ENCODE results near the gene NHSL2.

Gene NHSL2

GRCh38 chrX:72028701-72029470, 118.2 kb downstream of the NHSL2 start:
- peak overlapping the region in 1 of 2 experiments; percentile 73 for H3K18ac ChIP-seq (ENCODE audit: low read depth in 1 of 2, low read length in 2 of 2)
- no peak overlapping the region for H2BK120ac ChIP-seq (ENCODE audit: low read depth, low read length)
- no peak for DNase-seq
- H3K4me3 ChIP-seq (ENCODE audit: insufficient read depth in 1 of 2, low read depth in 1 of 2, low read length in 2 of 2) = peak overlapping the region in 1 of 2 experiments; percentile 77
- H2AFZ ChIP-seq (ENCODE audit: low read depth, low read length) = no peak overlapping the region
- peak overlapping the region in 1 of 2 experiments; percentile 28 for H3K14ac ChIP-seq (ENCODE audit: low read length in 2 of 2)
- H3K27ac ChIP-seq (ENCODE audit: low read length, poor library complexity, severe bottlenecking) = peak overlapping the region; percentile 83
- H3K27me3 ChIP-seq (ENCODE audit: control insufficient read depth in 1 of 2, insufficient read depth in 1 of 2, low read length in 2 of 2) = peaks cover 0 to 60% of the 10 kb centered on the region in 2 experiments
- H3K4me1 ChIP-seq (ENCODE audit: control insufficient read depth, insufficient read depth, low read depth, low read length) = peaks cover 13% of the 10 kb centered on the region
- no peak overlapping the region for H3K23ac ChIP-seq (ENCODE audit: low read length in 2 of 2)
- no peak overlapping the region for H3K4me2 ChIP-seq (ENCODE audit: low read length, poor library complexity, severe bottlenecking)
- H3K36me3 ChIP-seq (ENCODE audit: control insufficient read depth in 1 of 2, insufficient read depth in 2 of 2, low read depth in 1 of 2, low read length in 2 of 2) = no peaks in the 10 kb centered on the region
- no peak overlapping the region for H2BK5ac ChIP-seq (ENCODE audit: low read depth, low read length, poor library complexity, severe bottlenecking)
- H3K9me3 ChIP-seq (ENCODE audit: control insufficient read depth, low read length) = no peaks in the 10 kb centered on the region
- peak overlapping the region; percentile 41 for H4K8ac ChIP-seq (ENCODE audit: low read length)
- H3K9ac ChIP-seq (ENCODE audit: low read length) = peak overlapping the region; percentile 11
- H4K91ac ChIP-seq (ENCODE audit: low read length) = peak overlapping the region; percentile 83
- H3K79me1 ChIP-seq (replicated peaks; ENCODE audit: low read length, poor library complexity, severe bottlenecking) = no peaks in the 10 kb centered on the region
- 94% methylated on average over 3 of the region's 6 CpGs for WGBS
- no peak overlapping the region for H2BK15ac ChIP-seq (ENCODE audit: low read depth, poor library complexity, severe bottlenecking)
- H3K4ac ChIP-seq (ENCODE audit: low read depth in 1 of 2, low read length in 2 of 2) = no peak overlapping the region
- peak overlapping the region in 1 of 2 experiments; percentile 63 for H2BK12ac ChIP-seq (ENCODE audit: low read length in 2 of 2)
- H2AK5ac ChIP-seq (ENCODE audit: low read length, severe bottlenecking) = peak overlapping the region; percentile 84

- Histone ChIP-seq H3K27ac (ENCODE audit: low read length, poor library complexity, severe bottlenecking) (peak overlapping the region; percentile 83), H3K14ac (ENCODE audit: low read length in 2 of 2) (peak overlapping the region in 1 of 2 experiments; percentile 88), H2BK12ac (ENCODE audit: low read length in 2 of 2) (peak overlapping the region in 1 of 2 experiments; percentile 63), H2AK5ac (ENCODE audit: low read length, severe bottlenecking) (no peak overlapping the region), H3K4me3 (ENCODE audit: insufficient read depth in 1 of 2, low read depth in 1 of 2, low read length in 2 of 2) (peak overlapping the region in 1 of 2 experiments; percentile 77), H2AFZ (ENCODE audit: low read depth, low read length) (no peak overlapping the region), H3K4ac (ENCODE audit: low read depth in 1 of 2, low read length in 2 of 2) (peak overlapping the region in 1 of 2 experiments; percentile 69), H3K9ac (ENCODE audit: low read length) (peak overlapping the region; percentile 11), H4K91ac (ENCODE audit: low read length) (peak overlapping the region; percentile 83), H3K9me3 (ENCODE audit: control insufficient read depth, low read length) (no peaks in the 10 kb centered on the region), H3K36me3 (ENCODE audit: control insufficient read depth in 1 of 2, insufficient read depth in 2 of 2, low read depth in 1 of 2, low read length in 2 of 2) (no peaks in the 10 kb centered on the region), H3K4me1 (ENCODE audit: control insufficient read depth, insufficient read depth, low read depth, low read length) (peaks cover 13% of the 10 kb centered on the region), H3K23ac (ENCODE audit: low read length in 2 of 2) (no peak overlapping the region), H3K79me1 (replicated peaks; ENCODE audit: low read length, poor library complexity, severe bottlenecking) (no peaks in the 10 kb centered on the region), H3K18ac (ENCODE audit: low read depth in 1 of 2, low read length in 2 of 2) (peak overlapping the region in 1 of 2 experiments; percentile 73), H4K8ac (ENCODE audit: low read length) (peak overlapping the region; percentile 4), H3K4me2 (ENCODE audit: low read length, poor library complexity, severe bottlenecking) (no peak overlapping the region), H3K27me3 (ENCODE audit: control insufficient read depth in 1 of 2, insufficient read depth in 1 of 2, low read length in 2 of 2) (peaks cover 0 to 60% of the 10 kb centered on the region in 2 experiments), H2BK120ac (ENCODE audit: low read depth, low read length) (no peak overlapping the region), H2BK15ac (ENCODE audit: low read depth, poor library complexity, severe bottlenecking) (no peak overlapping the region), H2BK5ac (ENCODE audit: low read depth, low read length, poor library complexity, severe bottlenecking) (no peak overlapping the region)
- DNase-seq = peak; percentile 79
- WGBS = 9% methylated on average over 3 of the region's 7 CpGs
Measured at GRCh38 chrX:72029483-72030411, 119.1 kb downstream of the NHSL2 start.

GRCh38 chrX:72030431-72030830, 119.8 kb downstream of the NHSL2 start:
- H3K79me1 ChIP-seq (replicated peaks; ENCODE audit: low read length, poor library complexity, severe bottlenecking) = no peaks in the 10 kb centered on the region
- H3K9ac ChIP-seq (ENCODE audit: low read length) = no peak overlapping the region
- no peak overlapping the region for H4K8ac ChIP-seq (ENCODE audit: low read length)
- H3K4me1 ChIP-seq (ENCODE audit: control insufficient read depth, insufficient read depth, low read depth, low read length) = peaks cover 13% of the 10 kb centered on the region
- H3K4me3 ChIP-seq (ENCODE audit: insufficient read depth in 1 of 2, low read depth in 1 of 2, low read length in 2 of 2) = peak overlapping the region in 1 of 2 experiments; percentile 6
- H3K4ac ChIP-seq (ENCODE audit: low read depth in 1 of 2, low read length in 2 of 2) = no peak overlapping the region
- H2BK120ac ChIP-seq (ENCODE audit: low read depth, low read length) = no peak overlapping the region
- peaks cover 4% of the 10 kb centered on the region for H3K9me3 ChIP-seq (ENCODE audit: control insufficient read depth, low read length)
- no peak overlapping the region for H2BK5ac ChIP-seq (ENCODE audit: low read depth, low read length, poor library complexity, severe bottlenecking)
- WGBS = 88% methylated on average over 1 of the region's 3 CpGs
- no peak overlapping the region for H2BK15ac ChIP-seq (ENCODE audit: low read depth, poor library complexity, severe bottlenecking)
- no peak overlapping the region for H4K91ac ChIP-seq (ENCODE audit: low read length)
- no peak overlapping the region for H2AFZ ChIP-seq (ENCODE audit: low read depth, low read length)
- H3K4me2 ChIP-seq (ENCODE audit: low read length, poor library complexity, severe bottlenecking) = no peak overlapping the region
- H3K27me3 ChIP-seq (ENCODE audit: control insufficient read depth in 1 of 2, insufficient read depth in 1 of 2, low read length in 2 of 2) = peaks cover 0 to 55% of the 10 kb centered on the region in 2 experiments
- no peak overlapping the region for H3K18ac ChIP-seq (ENCODE audit: low read depth in 1 of 2, low read length in 2 of 2)
- no peaks in the 10 kb centered on the region for H3K36me3 ChIP-seq (ENCODE audit: control insufficient read depth in 1 of 2, insufficient read depth in 2 of 2, low read depth in 1 of 2, low read length in 2 of 2)
- peak overlapping the region; percentile 83 for H3K27ac ChIP-seq (ENCODE audit: low read length, poor library complexity, severe bottlenecking)
- H2BK12ac ChIP-seq (ENCODE audit: low read length in 2 of 2) = no peak overlapping the region
- no peak overlapping the region for H3K23ac ChIP-seq (ENCODE audit: low read length in 2 of 2)
- H3K14ac ChIP-seq (ENCODE audit: low read length in 2 of 2) = no peak overlapping the region
- no peak overlapping the region for H2AK5ac ChIP-seq (ENCODE audit: low read length, severe bottlenecking)
- no peak for DNase-seq

GRCh38 chrX:72031118-72031517, 120.5 kb downstream of the NHSL2 start:
- Histone ChIP-seq H2BK15ac (ENCODE audit: low read depth, poor library complexity, severe bottlenecking) (no peak overlapping the region), H2BK5ac (ENCODE audit: low read depth, low read length, poor library complexity, severe bottlenecking) (no peak overlapping the region), H3K4me2 (ENCODE audit: low read length, poor library complexity, severe bottlenecking) (no peak overlapping the region), H2AK5ac (ENCODE audit: low read length, severe bottlenecking) (no peak overlapping the region), H3K18ac (ENCODE audit: low read depth in 1 of 2, low read length in 2 of 2) (no peak overlapping the region), H3K27me3 (ENCODE audit: control insufficient read depth in 1 of 2, insufficient read depth in 1 of 2, low read length in 2 of 2) (peaks cover 0 to 49% of the 10 kb centered on the region in 2 experiments), H2AFZ (ENCODE audit: low read depth, low read length) (no peak overlapping the region), H3K4me1 (ENCODE audit: control insufficient read depth, insufficient read depth, low read depth, low read length) (peaks cover 13% of the 10 kb centered on the region), H3K27ac (ENCODE audit: low read length, poor library complexity, severe bottlenecking) (no peak overlapping the region), H3K4ac (ENCODE audit: low read depth in 1 of 2, low read length in 2 of 2) (no peak overlapping the region), H3K23ac (ENCODE audit: low read length in 2 of 2) (no peak overlapping the region), H3K4me3 (ENCODE audit: insufficient read depth in 1 of 2, low read depth in 1 of 2, low read length in 2 of 2) (no peak overlapping the region), H3K79me1 (replicated peaks; ENCODE audit: low read length, poor library complexity, severe bottlenecking) (no peaks in the 10 kb centered on the region), H2BK12ac (ENCODE audit: low read length in 2 of 2) (no peak overlapping the region), H3K9ac (ENCODE audit: low read length) (no peak overlapping the region), H3K36me3 (ENCODE audit: control insufficient read depth in 1 of 2, insufficient read depth in 2 of 2, low read depth in 1 of 2, low read length in 2 of 2) (no peaks in the 10 kb centered on the region), H3K9me3 (ENCODE audit: control insufficient read depth, low read length) (peaks cover 11% of the 10 kb centered on the region), H4K8ac (ENCODE audit: low read length) (no peak overlapping the region), H4K91ac (ENCODE audit: low read length) (no peak overlapping the region), H3K14ac (ENCODE audit: low read length in 2 of 2) (no peak overlapping the region), H2BK120ac (ENCODE audit: low read depth, low read length) (no peak overlapping the region)
- no CpG with 5 or more reads among the region's 1 CpG for WGBS
- no peak for DNase-seq

Measured in mesenchymal stem cell (in vitro differentiated cells and primary cell).